Uterus (tissue), 4 donors: ENCODE results near the gene ZNF429. TPM values are rescaled to one million over a fixed set of nuclear protein-coding genes. Genes with fewer than 3 reads are reported as not detected.
"Not testable (repeated sequence)": the region's sequence is repeated elsewhere in the genome, so short reads cannot be mapped to it uniquely, and the experiment has no call there.

ENCODE experiments used
- DNase-seq, 2 donors: peaks; one replicate each; pipeline ENCODE4 v3.0.0-alpha.2; 2019 to 2020
- H3K27ac ChIP-seq, 2 donors: fragments of 200-600 bp; sonication (generic); 1 replicate in 1 of 2; 2 replicates in 1 of 2; pipeline ENCODE4 v1.5.1; 2016 to 2018
- H3K27me3 ChIP-seq, 2 donors: fragments of 200-600 bp; sonication (generic); one replicate each; pipeline ENCODE4 v1.5.1; 2018 to 2019; ENCODE audit warnings: control low read depth in 1 of 2
- H3K36me3 ChIP-seq, 2 donors: fragments of 200-600 bp; sonication (generic); one replicate each; pipeline ENCODE4 v1.5.1; 2019; ENCODE audit warnings: control low read depth in 1 of 2
- H3K4me1 ChIP-seq, 2 donors: fragments of 200-600 bp; sonication (generic); one replicate each; pipeline ENCODE4 v1.5.1; 2018 to 2019; ENCODE audit warnings: control low read depth in 1 of 2
- H3K4me3 ChIP-seq, 2 donors: fragments of 200-600 bp; sonication (generic); 1 replicate in 1 of 2; 2 replicates in 1 of 2; pipeline ENCODE4 v1.5.1; 2018 to 2019; ENCODE audit warnings: mild to moderate bottlenecking in 1 of 2
- H3K9me3 ChIP-seq, 2 donors: fragments of 200-600 bp; sonication (generic); one replicate each; pipeline ENCODE4 v1.5.1; 2019; ENCODE audit warnings: control low read depth in 1 of 2
- POLR2A ChIP-seq, 2 donors: fragments of 450-650 bp; IDR thresholded peaks; one replicate each; pipeline ENCODE4 v1.6.1; 2016; ENCODE audit warnings: antibody characterized with exemption in 2 of 2, mild to moderate bottlenecking in 1 of 2, moderate library complexity in 1 of 2
- intact Hi-C: fragments of 100-400 bp; cut with DNase I; formaldehyde crosslinking; loops from one replicate; pipeline ENCODE4 v1.15.1; 2023; ENCODE audit warnings: low total_unique reads
- total RNA-seq, 4 donors: library from RNA; depleted of rRNA in 3 of 4; stranded (reverse); fragments of >200 nt in 3 of 4; gene quantifications; one replicate each; pipeline versions ENCODE4 v1.1.0 to v1.2.4, GENCODE V29; 2014 to 2023
- TF ChIP-seq, protein P1 (sequence below), 4 experiments: fragments of 200-600 bp in 2 of 4; fragments of 450-650 bp in 2 of 4; sonication (generic) in 2 of 4; IDR thresholded peaks; one replicate each; pipeline ENCODE4 v1.5.1; 2016 to 2019; ENCODE audit warnings: antibody characterized with exemption in 4 of 4, mild to moderate bottlenecking in 2 of 4, moderate library complexity in 1 of 4
- donor health status: DM: yes; HTN: yes; CAD: no.

ZNF429 gene
- total RNA-seq, 4 donors from 2014 or later = 3.3 to 17.0 (median 15.9) TPM

- H3K36me3 ChIP-seq = no peaks in the 10 kb centered on the region
Measured at GRCh38 chr19:21513651-21514050, 8.2 kb downstream of the ZNF429 start.

DNA sequence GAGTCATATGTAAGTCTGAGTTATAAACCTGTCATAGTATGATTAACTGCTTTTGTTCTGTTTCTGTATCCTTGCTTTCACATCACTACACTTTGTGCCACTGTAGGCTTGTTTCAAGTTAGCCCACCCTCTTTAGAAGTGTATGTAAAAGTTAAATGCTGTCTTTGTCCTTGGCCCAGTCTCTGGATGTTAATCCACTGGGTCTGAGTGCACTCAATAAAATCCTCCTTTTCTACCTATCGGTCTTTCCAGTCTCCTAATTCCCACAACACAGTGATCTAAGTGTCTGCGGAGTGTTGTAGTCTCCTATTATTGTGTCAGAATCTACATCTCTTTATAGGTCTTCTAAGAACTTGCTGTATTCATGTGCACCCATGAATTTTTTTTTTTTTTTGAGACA lies 14.1 kb downstream of the ZNF429 start:
- no peak overlapping the region for H3K4me3 ChIP-seq
- H3K4me1 ChIP-seq = no peaks in the 10 kb centered on the region
- no peaks in the 10 kb centered on the region for H3K27me3 ChIP-seq
- intact Hi-C loops = no loop called here
- no peak for TF ChIP-seq POLR2A (IDR thresholded peaks at IDR 0.05)
- TF ChIP-seq, protein P1, sequence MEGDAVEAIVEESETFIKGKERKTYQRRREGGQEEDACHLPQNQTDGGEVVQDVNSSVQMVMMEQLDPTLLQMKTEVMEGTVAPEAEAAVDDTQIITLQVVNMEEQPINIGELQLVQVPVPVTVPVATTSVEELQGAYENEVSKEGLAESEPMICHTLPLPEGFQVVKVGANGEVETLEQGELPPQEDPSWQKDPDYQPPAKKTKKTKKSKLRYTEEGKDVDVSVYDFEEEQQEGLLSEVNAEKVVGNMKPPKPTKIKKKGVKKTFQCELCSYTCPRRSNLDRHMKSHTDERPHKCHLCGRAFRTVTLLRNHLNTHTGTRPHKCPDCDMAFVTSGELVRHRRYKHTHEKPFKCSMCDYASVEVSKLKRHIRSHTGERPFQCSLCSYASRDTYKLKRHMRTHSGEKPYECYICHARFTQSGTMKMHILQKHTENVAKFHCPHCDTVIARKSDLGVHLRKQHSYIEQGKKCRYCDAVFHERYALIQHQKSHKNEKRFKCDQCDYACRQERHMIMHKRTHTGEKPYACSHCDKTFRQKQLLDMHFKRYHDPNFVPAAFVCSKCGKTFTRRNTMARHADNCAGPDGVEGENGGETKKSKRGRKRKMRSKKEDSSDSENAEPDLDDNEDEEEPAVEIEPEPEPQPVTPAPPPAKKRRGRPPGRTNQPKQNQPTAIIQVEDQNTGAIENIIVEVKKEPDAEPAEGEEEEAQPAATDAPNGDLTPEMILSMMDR (IDR thresholded peaks at IDR 0.05) = no peak
- H3K36me3 ChIP-seq = no peaks in the 10 kb centered on the region
- peaks cover 0 to 18% of the 10 kb centered on the region in 2 donors for H3K9me3 ChIP-seq
- DNase-seq = no peak
- H3K27ac ChIP-seq = no peak overlapping the region

More at GRCh38 chr19:21513651-21514050, 8.2 kb downstream of the ZNF429 start:
- no peaks in the 10 kb centered on the region for H3K4me1 ChIP-seq
- TF ChIP-seq POLR2A (IDR thresholded peaks at IDR 0.05) = no peak
- TF ChIP-seq, protein P1 (IDR thresholded peaks at IDR 0.05) = no peak
- no peaks in the 10 kb centered on the region for H3K27me3 ChIP-seq
- H3K4me3 ChIP-seq = no peak overlapping the region
- H3K27ac ChIP-seq = peak overlapping the region in 1 of 2 donors; percentile 3
- H3K9me3 ChIP-seq = peaks cover 0 to 4% of the 10 kb centered on the region in 2 donors
- no peak for DNase-seq
- intact Hi-C loops = no loop called here

DNA sequence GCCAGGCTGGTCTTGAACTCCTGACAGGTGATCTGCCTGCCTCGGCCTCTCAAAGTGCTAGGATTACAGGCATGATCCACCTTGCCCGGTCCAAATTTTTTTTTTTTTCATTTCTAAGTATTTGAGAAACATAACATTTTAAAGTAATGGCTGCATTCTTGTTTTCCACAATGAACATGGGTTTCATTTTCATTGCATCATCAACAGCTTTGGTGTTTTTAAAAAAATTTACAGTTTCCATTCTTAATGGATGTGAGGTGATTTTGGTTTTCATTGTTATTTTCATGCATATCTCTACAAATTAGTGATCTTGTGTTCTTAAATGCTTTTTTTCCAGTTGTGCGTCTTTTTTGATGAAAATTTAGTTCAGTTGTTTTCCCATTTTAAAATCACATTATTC lies 27.5 kb downstream of the ZNF429 start:
- no peak for TF ChIP-seq POLR2A (IDR thresholded peaks at IDR 0.05)
- TF ChIP-seq, protein P1 (IDR thresholded peaks at IDR 0.05) = no peak
- DNase-seq = no peak
- H3K27me3 ChIP-seq = no peaks in the 10 kb centered on the region
- peaks cover 0 to 10% of the 10 kb centered on the region in 2 donors for H3K9me3 ChIP-seq
- H3K36me3 ChIP-seq = peaks cover 0 to 2% of the 10 kb centered on the region in 2 donors
- H3K27ac ChIP-seq = no peak overlapping the region
- intact Hi-C loops = no loop called here
- no peaks in the 10 kb centered on the region for H3K4me1 ChIP-seq
- no peak overlapping the region for H3K4me3 ChIP-seq

GRCh38 chr19:21536741-21537290 lies 31.4 kb downstream of the ZNF429 start:
- H3K36me3 ChIP-seq, DNase-seq, H3K27me3 ChIP-seq, H3K4me1 ChIP-seq, H3K27ac ChIP-seq, H3K4me3 ChIP-seq, intact Hi-C loops: not testable (repeated sequence)
- peaks cover 0 to 10% of the 10 kb centered on the region in 2 donors for H3K9me3 ChIP-seq

- TF ChIP-seq POLR2A (IDR thresholded peaks at IDR 0.05) = no peak
- TF ChIP-seq, protein P1 (IDR thresholded peaks at IDR 0.05) = no peak
- DNase-seq = no peak
- Histone ChIP-seq H3K9me3 (no peaks in the 10 kb centered on the region), H3K4me1 (no peaks in the 10 kb centered on the region), H3K27me3 (no peaks in the 10 kb centered on the region), H3K27ac (no peak overlapping the region), H3K36me3 (no peaks in the 10 kb centered on the region), H3K4me3 (no peak overlapping the region)
- intact Hi-C loops = no loop called here
Measured at GRCh38 chr19:21559444-21559843, 54.0 kb downstream of the ZNF429 start.

DNA sequence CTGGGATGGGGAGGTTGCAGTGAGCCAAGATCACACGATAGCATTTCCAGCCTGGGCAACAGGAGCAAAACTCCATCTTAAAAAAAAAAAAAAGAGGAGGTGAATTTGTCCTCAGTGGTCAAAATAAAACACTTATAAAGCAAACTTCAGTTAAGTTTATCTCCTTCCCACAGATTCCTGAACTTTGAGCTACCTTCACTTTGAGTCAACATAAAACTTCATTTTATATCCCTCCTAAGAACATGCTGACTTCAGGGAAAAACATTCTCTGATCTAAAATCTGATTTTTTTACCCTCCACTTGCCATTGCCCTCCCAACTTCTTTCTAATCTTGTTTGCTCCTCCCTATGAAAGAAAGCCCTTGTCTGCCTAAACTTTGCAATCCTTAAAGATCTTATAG lies 59.0 kb downstream of the ZNF429 start:
- Histone ChIP-seq H3K36me3 (no peaks in the 10 kb centered on the region), H3K27ac (no peak overlapping the region), H3K4me3 (no peak overlapping the region), H3K9me3 (no peaks in the 10 kb centered on the region), H3K4me1 (no peaks in the 10 kb centered on the region), H3K27me3 (no peaks in the 10 kb centered on the region)
- TF ChIP-seq POLR2A (IDR thresholded peaks at IDR 0.05) = no peak
- TF ChIP-seq, protein P1 (IDR thresholded peaks at IDR 0.05) = no peak
- intact Hi-C loops = no loop called here
- no peak for DNase-seq
